GM12892 (cell line): ENCODE data around the gene HLA-DQB1.

Experiments used
- POLR2A ChIP-seq: IDR thresholded peaks from 2 replicates; pipeline ENCODE4 v1.6.1; 2011; ENCODE audit warnings: low read depth, low read length, control low read depth
- POLR2AphosphoS5 ChIP-seq: IDR thresholded peaks from 2 replicates; pipeline ENCODE4 v1.6.1; 2011; ENCODE audit warnings: low read depth, low read length, control low read depth
- TAF1 ChIP-seq: IDR thresholded peaks from 2 replicates; pipeline ENCODE4 v1.6.1; 2011; ENCODE audit warnings: low read depth, mild to moderate bottlenecking, control low read depth, low read length, borderline replicate concordance

GRCh38 chr6:32684246-32684645, 17.8 kb upstream of the HLA-DQB1 start:
- no peak for TF ChIP-seq POLR2AphosphoS5
- no peak for TF ChIP-seq TAF1
- TF ChIP-seq POLR2A, result no peak
